Glutamatergic neuron (in vitro differentiated cells): Measurements from ENCODE around the gene CYP4F2. TPM values are rescaled to one million over a fixed set of nuclear protein-coding genes. Genes with fewer than 3 reads are reported as not detected.

Experiments used
- DNase-seq: peaks from one replicate; pipeline ENCODE4 v3.0.0; 2022
- H3K27ac Mint-ChIP-seq: one replicate; pipeline ENCODE4 v1.8.0; 2020; ENCODE audit warnings: mild to moderate bottlenecking, mixed read lengths, inconsistent platforms; ENCODE audit not compliant: unreplicated experiment
- H3K27me3 Mint-ChIP-seq: one replicate; pipeline ENCODE4 v1.8.0; 2020; ENCODE audit warnings: mild to moderate bottlenecking, moderate library complexity, mixed read lengths, inconsistent platforms; ENCODE audit not compliant: unreplicated experiment
- H3K36me3 Mint-ChIP-seq: one replicate; pipeline ENCODE4 v1.8.0; 2020; ENCODE audit warnings: mild to moderate bottlenecking, mixed read lengths, inconsistent platforms; ENCODE audit not compliant: unreplicated experiment
- H3K4me1 Mint-ChIP-seq: one replicate; pipeline ENCODE4 v1.8.0; 2020; ENCODE audit warnings: mild to moderate bottlenecking, low read depth, mixed read lengths, inconsistent platforms; ENCODE audit not compliant: unreplicated experiment
- H3K4me3 Mint-ChIP-seq: one replicate; pipeline ENCODE4 v1.8.0; 2020; ENCODE audit warnings: mild to moderate bottlenecking, mixed read lengths, inconsistent platforms; ENCODE audit not compliant: unreplicated experiment
- H3K9me3 Mint-ChIP-seq: one replicate; pipeline ENCODE4 v1.8.0; 2020; ENCODE audit warnings: mild to moderate bottlenecking, moderate library complexity, mixed read lengths, inconsistent platforms; ENCODE audit not compliant: unreplicated experiment
- CTCF ChIP-seq: fragments of 200-600 bp; sonication (generic); IDR thresholded peaks from one replicate; pipeline ENCODE4 v1.5.0; 2021; ENCODE audit not compliant: partially characterized antibody, unreplicated experiment
- total RNA-seq: library from RNA; stranded (reverse); fragmentation: NEBNext Ultra II Directional; extraction: Animal tissue kit (Norgen Biotek cat#: 25700); gene quantifications from one replicate; pipeline ENCODE4 v1.2.1, GENCODE V29; 2021; ENCODE audit not compliant: unreplicated experiment

The CYP4F2 gene
- total RNA-seq, 1 donor from 2014 or later, result not detected

GRCh38 chr19:15869873-15870272 lies 28.0 kb downstream of the CYP4F2 start:
- Mint-ChIP-seq H3K27ac (no peak overlapping the region), H3K4me1 (peaks cover 2% of the 10 kb centered on the region), H3K4me3 (no peak overlapping the region), H3K36me3 (no peaks in the 10 kb centered on the region), H3K27me3 (peaks cover 5% of the 10 kb centered on the region), H3K9me3 (peaks cover 3% of the 10 kb centered on the region)
- no peak for TF ChIP-seq CTCF
- DNase-seq, result no peak

- peak; percentile 29 for DNase-seq
- Mint-ChIP-seq H3K4me1 (peaks cover 2% of the 10 kb centered on the region), H3K4me3 (no peak overlapping the region), H3K27ac (no peak overlapping the region), H3K36me3 (no peaks in the 10 kb centered on the region), H3K9me3 (peaks cover 3% of the 10 kb centered on the region), H3K27me3 (peaks cover 5% of the 10 kb centered on the region)
- peak; percentile 33 for TF ChIP-seq CTCF
These were observed 28.7 kb downstream of the CYP4F2 start for GRCh38 chr19:15869109-15869555.

- Mint-ChIP-seq H3K36me3 (no peaks in the 10 kb centered on the region), H3K4me1 (peaks cover 2% of the 10 kb centered on the region), H3K4me3 (no peak overlapping the region), H3K9me3 (peaks cover 3% of the 10 kb centered on the region), H3K27me3 (peaks cover 8% of the 10 kb centered on the region), H3K27ac (no peak overlapping the region)
- no peak for TF ChIP-seq CTCF
- no peak for DNase-seq
These were observed 31.2 kb downstream of the CYP4F2 start for GRCh38 chr19:15866636-15867035.

GRCh38 chr19:15864824-15865223 lies 33.0 kb downstream of the CYP4F2 start:
- TF ChIP-seq CTCF, result no peak
- Mint-ChIP-seq H3K4me3 (no peak overlapping the region), H3K27me3 (peaks cover 7% of the 10 kb centered on the region), H3K9me3 (peaks cover 3% of the 10 kb centered on the region), H3K36me3 (peaks cover 3% of the 10 kb centered on the region), H3K27ac (no peak overlapping the region), H3K4me1 (peaks cover 2% of the 10 kb centered on the region)
- no peak for DNase-seq

GRCh38 chr19:15863272-15863671 lies 34.6 kb downstream of the CYP4F2 start:
- H3K4me3 Mint-ChIP-seq, result no peak overlapping the region
- H3K4me1 Mint-ChIP-seq, result no peaks in the 10 kb centered on the region
- H3K9me3 Mint-ChIP-seq, result no peaks in the 10 kb centered on the region

More at GRCh38 chr19:15863272-15863671, 34.6 kb downstream of the CYP4F2 start:
- no peak overlapping the region for H3K27ac Mint-ChIP-seq
- DNase-seq, result no peak
- peaks cover 3% of the 10 kb centered on the region for H3K36me3 Mint-ChIP-seq
- H3K27me3 Mint-ChIP-seq, result peaks cover 3% of the 10 kb centered on the region
- TF ChIP-seq CTCF, result no peak
